ENCODE results near the gene TSHR.
"Not testable (repeated sequence)": the region's sequence is repeated elsewhere in the genome, so short reads cannot be mapped to it uniquely, and the experiment has no call there.

The TSHR gene

GRCh38 chr14:81042438-81042837 lies 87.0 kb downstream of the TSHR start:
- Histone ChIP-seq H2AK5ac (ENCODE audit: low read length, severe bottlenecking) (no peak overlapping the region), H2BK12ac (ENCODE audit: low read length in 2 of 2) (no peak overlapping the region), H3K4me2 (ENCODE audit: low read length, poor library complexity, severe bottlenecking) (no peak overlapping the region), H4K91ac (ENCODE audit: low read length) (no peak overlapping the region), H3K4me1 (ENCODE audit: control insufficient read depth, insufficient read depth, low read depth, low read length) (no peaks in the 10 kb centered on the region), H3K27me3 (ENCODE audit: control insufficient read depth in 1 of 2, insufficient read depth in 1 of 2, low read length in 2 of 2) (no peaks in the 10 kb centered on the region), H2AFZ (ENCODE audit: low read depth, low read length) (no peak overlapping the region), H3K23ac (ENCODE audit: low read length in 2 of 2) (no peak overlapping the region), H3K36me3 (ENCODE audit: control insufficient read depth in 1 of 2, insufficient read depth in 2 of 2, low read depth in 1 of 2, low read length in 2 of 2) (no peaks in the 10 kb centered on the region), H3K27ac (ENCODE audit: low read length, poor library complexity, severe bottlenecking) (no peak overlapping the region), H3K14ac (ENCODE audit: low read length in 2 of 2) (no peak overlapping the region), H2BK15ac (ENCODE audit: low read depth, poor library complexity, severe bottlenecking) (no peak overlapping the region), H2BK5ac (ENCODE audit: low read depth, low read length, poor library complexity, severe bottlenecking) (no peak overlapping the region), H4K8ac (ENCODE audit: low read length) (no peak overlapping the region), H3K4me3 (ENCODE audit: insufficient read depth in 1 of 2, low read depth in 1 of 2, low read length in 2 of 2) (no peak overlapping the region), H3K18ac (ENCODE audit: low read depth in 1 of 2, low read length in 2 of 2) (no peak overlapping the region), H2BK120ac (ENCODE audit: low read depth, low read length) (no peak overlapping the region), H3K9ac (ENCODE audit: low read length) (no peak overlapping the region), H3K4ac (ENCODE audit: low read depth in 1 of 2, low read length in 2 of 2) (no peak overlapping the region), H3K9me3 (ENCODE audit: control insufficient read depth, low read length) (peaks cover 3% of the 10 kb centered on the region), H3K79me1 (replicated peaks; ENCODE audit: low read length, poor library complexity, severe bottlenecking) (no peaks in the 10 kb centered on the region)
- DNase-seq, result no peak
- WGBS, result no CpG with 5 or more reads among the region's 1 CpG

GRCh38 chr14:81051547-81051946 lies 96.1 kb downstream of the TSHR start:
- Histone ChIP-seq H3K27me3 (ENCODE audit: control insufficient read depth in 1 of 2, insufficient read depth in 1 of 2, low read length in 2 of 2) (no peaks in the 10 kb centered on the region), H3K14ac (ENCODE audit: low read length in 2 of 2) (no peak overlapping the region), H3K18ac (ENCODE audit: low read depth in 1 of 2, low read length in 2 of 2) (no peak overlapping the region), H3K27ac (ENCODE audit: low read length, poor library complexity, severe bottlenecking) (no peak overlapping the region), H4K91ac (ENCODE audit: low read length) (no peak overlapping the region), H3K79me1 (replicated peaks; ENCODE audit: low read length, poor library complexity, severe bottlenecking) (no peaks in the 10 kb centered on the region), H3K36me3 (ENCODE audit: control insufficient read depth in 1 of 2, insufficient read depth in 2 of 2, low read depth in 1 of 2, low read length in 2 of 2) (no peaks in the 10 kb centered on the region), H2BK15ac (ENCODE audit: low read depth, poor library complexity, severe bottlenecking) (no peak overlapping the region), H3K9ac (ENCODE audit: low read length) (no peak overlapping the region), H2BK5ac (ENCODE audit: low read depth, low read length, poor library complexity, severe bottlenecking) (no peak overlapping the region), H3K4ac (ENCODE audit: low read depth in 1 of 2, low read length in 2 of 2) (no peak overlapping the region), H2BK120ac (ENCODE audit: low read depth, low read length) (no peak overlapping the region), H3K4me3 (ENCODE audit: insufficient read depth in 1 of 2, low read depth in 1 of 2, low read length in 2 of 2) (no peak overlapping the region), H4K8ac (ENCODE audit: low read length) (no peak overlapping the region), H3K4me1 (ENCODE audit: control insufficient read depth, insufficient read depth, low read depth, low read length) (no peaks in the 10 kb centered on the region), H3K23ac (ENCODE audit: low read length in 2 of 2) (no peak overlapping the region), H3K4me2 (ENCODE audit: low read length, poor library complexity, severe bottlenecking) (no peak overlapping the region), H2BK12ac (ENCODE audit: low read length in 2 of 2) (no peak overlapping the region), H3K9me3 (ENCODE audit: control insufficient read depth, low read length) (peaks cover 4% of the 10 kb centered on the region), H2AFZ (ENCODE audit: low read depth, low read length) (no peak overlapping the region), H2AK5ac (ENCODE audit: low read length, severe bottlenecking) (no peak overlapping the region)
- no CpG with 5 or more reads among the region's 1 CpG for WGBS
- DNase-seq, result no peak

GRCh38 chr14:81054057-81054456 lies 98.6 kb downstream of the TSHR start:
- H3K4me2 ChIP-seq (ENCODE audit: low read length, poor library complexity, severe bottlenecking); H3K36me3 ChIP-seq (ENCODE audit: control insufficient read depth in 1 of 2, insufficient read depth in 2 of 2, low read depth in 1 of 2, low read length in 2 of 2); H3K79me1 ChIP-seq (replicated peaks; ENCODE audit: low read length, poor library complexity, severe bottlenecking); H2BK120ac ChIP-seq (ENCODE audit: low read depth, low read length); H4K8ac ChIP-seq (ENCODE audit: low read length); H2BK15ac ChIP-seq (ENCODE audit: low read depth, poor library complexity, severe bottlenecking); H2AFZ ChIP-seq (ENCODE audit: low read depth, low read length); H2BK5ac ChIP-seq (ENCODE audit: low read depth, low read length, poor library complexity, severe bottlenecking); DNase-seq; H3K23ac ChIP-seq (ENCODE audit: low read length in 2 of 2); H3K4me3 ChIP-seq (ENCODE audit: insufficient read depth in 1 of 2, low read depth in 1 of 2, low read length in 2 of 2); H3K18ac ChIP-seq (ENCODE audit: low read depth in 1 of 2, low read length in 2 of 2); H3K27ac ChIP-seq (ENCODE audit: low read length, poor library complexity, severe bottlenecking); H3K9me3 ChIP-seq (ENCODE audit: control insufficient read depth, low read length); H4K91ac ChIP-seq (ENCODE audit: low read length); H3K4ac ChIP-seq (ENCODE audit: low read depth in 1 of 2, low read length in 2 of 2); H3K27me3 ChIP-seq (ENCODE audit: control insufficient read depth in 1 of 2, insufficient read depth in 1 of 2, low read length in 2 of 2); H2AK5ac ChIP-seq (ENCODE audit: low read length, severe bottlenecking); H3K9ac ChIP-seq (ENCODE audit: low read length); H3K4me1 ChIP-seq (ENCODE audit: control insufficient read depth, insufficient read depth, low read depth, low read length); H3K14ac ChIP-seq (ENCODE audit: low read length in 2 of 2); H2BK12ac ChIP-seq (ENCODE audit: low read length in 2 of 2): not testable (repeated sequence)
- WGBS, result 68% methylated on average over 2 of the region's 2 CpGs

GRCh38 chr14:81055971-81056370 lies 100.5 kb downstream of the TSHR start:
- Histone ChIP-seq H3K4ac (ENCODE audit: low read depth in 1 of 2, low read length in 2 of 2) (no peak overlapping the region), H4K8ac (ENCODE audit: low read length) (no peak overlapping the region), H2BK12ac (ENCODE audit: low read length in 2 of 2) (no peak overlapping the region), H3K23ac (ENCODE audit: low read length in 2 of 2) (no peak overlapping the region), H2BK120ac (ENCODE audit: low read depth, low read length) (no peak overlapping the region), H2AK5ac (ENCODE audit: low read length, severe bottlenecking) (no peak overlapping the region), H3K4me2 (ENCODE audit: low read length, poor library complexity, severe bottlenecking) (no peak overlapping the region), H3K4me1 (ENCODE audit: control insufficient read depth, insufficient read depth, low read depth, low read length) (no peaks in the 10 kb centered on the region), H3K36me3 (ENCODE audit: control insufficient read depth in 1 of 2, insufficient read depth in 2 of 2, low read depth in 1 of 2, low read length in 2 of 2) (no peaks in the 10 kb centered on the region), H3K14ac (ENCODE audit: low read length in 2 of 2) (no peak overlapping the region), H3K4me3 (ENCODE audit: insufficient read depth in 1 of 2, low read depth in 1 of 2, low read length in 2 of 2) (no peak overlapping the region), H3K27ac (ENCODE audit: low read length, poor library complexity, severe bottlenecking) (no peak overlapping the region), H3K18ac (ENCODE audit: low read depth in 1 of 2, low read length in 2 of 2) (no peak overlapping the region), H3K27me3 (ENCODE audit: control insufficient read depth in 1 of 2, insufficient read depth in 1 of 2, low read length in 2 of 2) (no peaks in the 10 kb centered on the region), H3K79me1 (replicated peaks; ENCODE audit: low read length, poor library complexity, severe bottlenecking) (no peaks in the 10 kb centered on the region), H2BK15ac (ENCODE audit: low read depth, poor library complexity, severe bottlenecking) (no peak overlapping the region), H3K9me3 (ENCODE audit: control insufficient read depth, low read length) (peaks cover 4% of the 10 kb centered on the region), H3K9ac (ENCODE audit: low read length) (no peak overlapping the region), H2AFZ (ENCODE audit: low read depth, low read length) (no peak overlapping the region), H4K91ac (ENCODE audit: low read length) (no peak overlapping the region), H2BK5ac (ENCODE audit: low read depth, low read length, poor library complexity, severe bottlenecking) (no peak overlapping the region)
- DNase-seq, result no peak
- 96% methylated on average over 4 of the region's 5 CpGs for WGBS

All from mesenchymal stem cell (in vitro differentiated cells and primary cell).